HepG2 (cell line): ENCODE results near the gene APBA1. TPM values are rescaled to one million over a fixed set of nuclear protein-coding genes. Genes with fewer than 3 reads are reported as not detected.

Experiments
- ATAC-seq: fragments of 200-7000 bp; cut with Tn5 transposase; 3 replicates; pipeline ENCODE4 v1.9.1; 2020; ENCODE audit warnings: mild to moderate bottlenecking, moderate library complexity
- BruUV-seq: library from RNA; stranded (reverse); fragments of 400-500 nt; replicated peaks from 2 replicates; lab custom pipeline; 2021; lab: Mats Ljungman, UMichigan
- CTCF ChIA-PET: fragments of 300-600 bp; formaldehyde crosslinking; extraction: SDS; loops from one replicate; lab custom pipeline; 2021; ENCODE audit warnings: low total read pairs, inconsistent platforms, low intra/inter-chr PET ratio; lab: Yijun Ruan, JAX
- POLR2A ChIA-PET: fragments of 350-600 bp; sonication (Branson Sonifier 250); formaldehyde crosslinking; loops from one replicate; lab custom pipeline; 2020; ENCODE audit warnings: antibody characterized with exemption, inconsistent platforms; lab: Yijun Ruan, JAX
- DNase-seq: peaks from one replicate; pipeline ENCODE4 v3.0.0-alpha.2; 2015; ENCODE audit warnings: low spot score
- FAIRE-seq: peaks from 3 replicates; lab custom pipeline; 2011; peaks lifted over from hg19 to GRCh38; lab: Jason Lieb, UNC
- H2AFZ ChIP-seq: one replicate; pipeline ENCODE4 v1.6.1; 2011; ENCODE audit warnings: low read length, inconsistent platforms
- H3K27ac ChIP-seq: fragments of 300-600 bp; 3 replicates; pipeline ENCODE4 v1.8.0; 2011; ENCODE audit warnings: mixed run types, mild to moderate bottlenecking, mixed read lengths, low read length, inconsistent platforms; ENCODE audit not compliant: insufficient read depth; ENCODE audit errors: extremely low read length
- H3K27me3 ChIP-seq, 2 experiments: fragments of 200-600 bp in 1 of 2; 2 replicates in 1 of 2; 3 replicates in 1 of 2; pipeline versions ENCODE4 v1.6.0 to v1.8.0; 2011; ENCODE audit warnings: low read length in 2 of 2, mild to moderate bottlenecking in 2 of 2, moderate library complexity in 2 of 2, inconsistent platforms in 1 of 2; ENCODE audit not compliant: insufficient read depth in 2 of 2, control insufficient read depth in 1 of 2
- H3K36me3 ChIP-seq, 2 experiments: fragments of 200-600 bp in 1 of 2; replicated peaks in 1 of 2; 2 replicates in 1 of 2; 3 replicates in 1 of 2; pipeline versions ENCODE4 v1.5.1 to v1.8.0; 2011; ENCODE audit warnings: low read length in 2 of 2, inconsistent platforms in 1 of 2; ENCODE audit not compliant: insufficient read depth in 2 of 2, control insufficient read depth in 1 of 2
- H3K4me1 ChIP-seq: 2 replicates; pipeline ENCODE4 v1.5.1; 2012; ENCODE audit warnings: low read length, inconsistent platforms; ENCODE audit not compliant: insufficient read depth
- H3K4me2 ChIP-seq: 2 replicates; pipeline ENCODE4 v1.6.0; 2011; ENCODE audit warnings: low read depth, low read length, inconsistent platforms
- H3K4me3 ChIP-seq, 3 experiments: fragments of 200-600 bp in 1 of 3; sonication (generic), shearing (Covaris generic) in 1 of 3; replicated peaks in 1 of 3; 2 replicates each; pipeline ENCODE4 v1.5.1; 2011 to 2016; ENCODE audit warnings: low read length in 3 of 3, inconsistent platforms in 2 of 3, low read depth in 2 of 3, mild to moderate bottlenecking in 2 of 3, control low read depth in 1 of 3, mixed read lengths in 1 of 3; ENCODE audit not compliant: insufficient read depth in 1 of 3
- H3K79me2 ChIP-seq: one replicate; pipeline ENCODE4 v1.6.1; 2011; ENCODE audit warnings: low read length, inconsistent platforms; ENCODE audit not compliant: insufficient read depth
- H3K9ac ChIP-seq: 2 replicates; pipeline ENCODE4 v1.6.0; 2011; ENCODE audit warnings: mild to moderate bottlenecking, low read depth, low read length, inconsistent platforms; ENCODE audit not compliant: insufficient read depth
- H3K9me3 ChIP-seq: 2 replicates; pipeline ENCODE4 v1.5.1; 2012; ENCODE audit warnings: mild to moderate bottlenecking, low read length
- H4K20me1 ChIP-seq: 2 replicates; pipeline ENCODE4 v1.6.0; 2011; ENCODE audit warnings: inconsistent platforms, mild to moderate bottlenecking, low read length, moderate library complexity; ENCODE audit not compliant: insufficient read depth
- CSRNP1 ChIP-seq: sonication (generic); formaldehyde crosslinking; IDR thresholded peaks from 2 replicates; pipeline ENCODE4 v1.8.1; 2023; ENCODE audit warnings: mild to moderate bottlenecking, missing genetic modification reagents
- ESRRA ChIP-seq: sonication (generic); formaldehyde crosslinking; IDR thresholded peaks from 2 replicates; pipeline ENCODE4 v1.5.1; 2020; ENCODE audit warnings: mild to moderate bottlenecking, low read depth, missing genetic modification reagents
- HDAC2 ChIP-seq: sonication (generic); formaldehyde crosslinking; IDR thresholded peaks from 2 replicates; pipeline ENCODE4 v1.4.0; 2020; ENCODE audit warnings: missing genetic modification reagents
- ISX ChIP-seq: sonication (generic); formaldehyde crosslinking; conservative IDR thresholded peaks from 2 replicates; pipeline ENCODE4 v1.5.0; 2020; ENCODE audit warnings: missing genetic modification reagents
- JUND ChIP-seq: sonication (generic); formaldehyde crosslinking; IDR thresholded peaks from 2 replicates; pipeline ENCODE4 v1.8.0; 2022; ENCODE audit warnings: mild to moderate bottlenecking, missing genetic modification reagents
- KLF9 ChIP-seq: IDR thresholded peaks from 2 replicates; pipeline ENCODE4 v1.6.1; 2016; ENCODE audit warnings: low read depth
- NFE2L2 ChIP-seq: fragments of 150-350 bp; IDR thresholded peaks from 2 replicates; pipeline ENCODE4 v1.6.1; 2014; ENCODE audit warnings: low read length
- ZNF619 ChIP-seq: sonication (generic); formaldehyde crosslinking; IDR thresholded peaks from 2 replicates; pipeline ENCODE4 v1.4.0; 2020; ENCODE audit warnings: mild to moderate bottlenecking, missing genetic modification reagents
- ZNF790 ChIP-seq: sonication (generic); formaldehyde crosslinking; IDR thresholded peaks from 2 replicates; pipeline ENCODE4 v1.8.0; 2022; ENCODE audit warnings: missing genetic modification reagents, mild to moderate bottlenecking, borderline replicate concordance
- ZNF878 ChIP-seq: sonication (generic); formaldehyde crosslinking; IDR thresholded peaks from 2 replicates; pipeline ENCODE4 v1.8.1; 2023; ENCODE audit warnings: mild to moderate bottlenecking, missing genetic modification reagents, moderate library complexity
- ZSCAN12 ChIP-seq: sonication (generic); formaldehyde crosslinking; IDR thresholded peaks from 2 replicates; pipeline ENCODE4 v1.9.0; 2021; ENCODE audit warnings: mild to moderate bottlenecking, missing genetic modification reagents
- WGBS: methylation state at CpG from one replicate; pipeline ENCODE4 v1.1.6; 2017; ENCODE audit warnings: low lambda C conversion rate; 5-methylcytosine and 5-hydroxymethylcytosine counted together
- in situ Hi-C: cut with HindIII; loops from 2 replicates; pipeline ENCODE4 v1.10.0; 2017; ENCODE audit warnings: low pct_unique_long_range_greater_than_20kb; ENCODE audit not compliant: extremely low pct_ligation_motif_present
- intact Hi-C: fragments of 100-400 bp; cut with micrococcal nuclease; formaldehyde crosslinking; loops from one replicate; pipeline ENCODE4 v1.10.0; 2022; ENCODE audit not compliant: unreplicated experiment
- polyA plus RNA-seq, 8 experiments: library from polyadenylated mRNA; depleted of rRNA in 3 of 8; stranded (reverse) in 7 of 8; unstranded in 1 of 8; fragments of >200 nt; fragmentation: Illumina TruSeq in 4 of 8; extraction: Trizol in 4 of 8; gene quantifications; 2 replicates each; pipeline versions ENCODE4 v1.2.1 to v1.2.3, GENCODE V29; 2011 to 2016; ENCODE audit warnings: low read depth in 4 of 8, missing spikeins in 1 of 8, mixed read lengths in 1 of 8; ENCODE audit not compliant: insufficient read depth in 1 of 8
- total RNA-seq, 5 experiments: library from RNA; depleted of rRNA; stranded (reverse); fragments of >200 nt; fragmentation: Illumina TruSeq; extraction: Trizol; gene quantifications; 2 replicates each; pipeline ENCODE4 v1.2.3, GENCODE V29; 2016; ENCODE audit warnings: low read depth in 1 of 5
- TF ChIP-seq, protein P1 (sequence below): sonication (generic); formaldehyde crosslinking; IDR thresholded peaks from 2 replicates; pipeline ENCODE4 v1.4.0; 2020; ENCODE audit warnings: mild to moderate bottlenecking, low read depth, missing genetic modification reagents

Gene APBA1
- total and polyA plus RNA-seq, 2 of the 13 experiments (the other 11 are each of a cell fraction or from before 2014, with no cell fraction given), result 0.15 TPM; not detected in 1

DNA sequence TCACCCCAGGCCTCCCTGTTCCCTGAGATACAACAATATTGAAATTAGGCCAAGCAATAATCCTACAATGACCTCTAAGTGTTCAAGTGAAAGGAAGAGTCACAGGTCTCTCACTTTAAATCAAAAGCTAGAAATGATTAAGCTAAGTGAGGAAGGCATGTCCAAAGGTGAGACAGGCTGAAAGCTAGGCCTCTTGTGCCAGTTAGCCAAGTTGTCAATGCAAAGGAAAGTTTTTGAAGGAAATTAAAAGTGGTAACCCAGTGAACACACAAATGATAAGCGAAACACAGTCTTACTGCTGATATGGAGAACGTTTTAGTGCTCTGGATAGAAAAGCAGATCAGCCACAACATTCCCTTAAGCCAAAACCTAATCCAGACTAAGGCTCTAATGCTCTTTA, 47.8 kb upstream of the APBA1 start:
- Histone ChIP-seq H4K20me1 (no peaks in the 10 kb centered on the region), H3K27ac (no peak overlapping the region), H3K27me3 (no peaks in the 10 kb centered on the region), H3K36me3 (peaks cover 6 to 31% of the 10 kb centered on the region in 2 experiments), H3K9ac (no peak overlapping the region), H3K4me3 (no peak overlapping the region), H3K9me3 (no peaks in the 10 kb centered on the region), H3K4me2 (no peak overlapping the region), H2AFZ (no peak overlapping the region), H3K4me1 (peaks cover 35% of the 10 kb centered on the region), H3K79me2 (no peaks in the 10 kb centered on the region)
- in situ Hi-C loops (no loop called here), intact Hi-C loops (no loop called here)
- no TSS peak for BruUV-seq
- POLR2A ChIA-PET, result no interaction called here
- FAIRE-seq (peak; percentile 43), ATAC-seq (no peak), DNase-seq (no peak)
- 75% methylated on average over 2 of the region's 2 CpGs for WGBS
- CTCF ChIA-PET, result no interaction called here
- TF ChIP-seq ISX (CRISPR knock-in tag) (no peak), HDAC2 (no peak), ESRRA (CRISPR knock-in tag) (no peak), KLF9 (no peak), CSRNP1 (CRISPR knock-in tag) (no peak), NFE2L2 (no peak), ZNF619 (CRISPR knock-in tag) (no peak), JUND (CRISPR knock-in tag) (no peak), ZNF790 (CRISPR knock-in tag) (no peak), ZSCAN12 (no peak), ZNF878 (CRISPR knock-in tag) (no peak)
- TF ChIP-seq, protein P1, sequence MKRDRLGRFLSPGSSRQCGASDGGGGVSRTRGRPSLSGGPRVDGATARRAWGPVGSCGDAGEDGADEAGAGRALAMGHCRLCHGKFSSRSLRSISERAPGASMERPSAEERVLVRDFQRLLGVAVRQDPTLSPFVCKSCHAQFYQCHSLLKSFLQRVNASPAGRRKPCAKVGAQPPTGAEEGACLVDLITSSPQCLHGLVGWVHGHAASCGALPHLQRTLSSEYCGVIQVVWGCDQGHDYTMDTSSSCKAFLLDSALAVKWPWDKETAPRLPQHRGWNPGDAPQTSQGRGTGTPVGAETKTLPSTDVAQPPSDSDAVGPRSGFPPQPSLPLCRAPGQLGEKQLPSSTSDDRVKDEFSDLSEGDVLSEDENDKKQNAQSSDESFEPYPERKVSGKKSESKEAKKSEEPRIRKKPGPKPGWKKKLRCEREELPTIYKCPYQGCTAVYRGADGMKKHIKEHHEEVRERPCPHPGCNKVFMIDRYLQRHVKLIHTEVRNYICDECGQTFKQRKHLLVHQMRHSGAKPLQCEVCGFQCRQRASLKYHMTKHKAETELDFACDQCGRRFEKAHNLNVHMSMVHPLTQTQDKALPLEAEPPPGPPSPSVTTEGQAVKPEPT (CRISPR knock-in tag), result no peak
